Ishikawa (cell line): Measurements from ENCODE around the gene PPFIBP1.

ENCODE experiments used
- CREB1 ChIP-seq: IDR thresholded peaks from 2 replicates; pipeline ENCODE4 v1.6.1; 2012; ENCODE audit warnings: low read depth
- EP300 ChIP-seq: IDR thresholded peaks from 2 replicates; pipeline ENCODE4 v1.6.1; 2012; ENCODE audit warnings: borderline replicate concordance
- NFIC ChIP-seq: IDR thresholded peaks from 2 replicates; pipeline ENCODE4 v1.6.1; 2012
- RAD21 ChIP-seq: IDR thresholded peaks from 2 replicates; pipeline ENCODE4 v1.6.1; 2012; ENCODE audit warnings: low read depth
- TAF1 ChIP-seq: IDR thresholded peaks from 2 replicates; pipeline ENCODE4 v1.6.1; 2012; ENCODE audit warnings: low read depth, mild to moderate bottlenecking
- TEAD4 ChIP-seq: IDR thresholded peaks from 2 replicates; pipeline ENCODE4 v1.6.1; 2012
- YY1 ChIP-seq: IDR thresholded peaks from 2 replicates; pipeline ENCODE4 v1.6.1; 2012; ENCODE audit warnings: low read depth
- TF ChIP-seq, protein P1 (sequence below): IDR thresholded peaks from 2 replicates; pipeline ENCODE4 v1.6.1; 2012

DNA sequence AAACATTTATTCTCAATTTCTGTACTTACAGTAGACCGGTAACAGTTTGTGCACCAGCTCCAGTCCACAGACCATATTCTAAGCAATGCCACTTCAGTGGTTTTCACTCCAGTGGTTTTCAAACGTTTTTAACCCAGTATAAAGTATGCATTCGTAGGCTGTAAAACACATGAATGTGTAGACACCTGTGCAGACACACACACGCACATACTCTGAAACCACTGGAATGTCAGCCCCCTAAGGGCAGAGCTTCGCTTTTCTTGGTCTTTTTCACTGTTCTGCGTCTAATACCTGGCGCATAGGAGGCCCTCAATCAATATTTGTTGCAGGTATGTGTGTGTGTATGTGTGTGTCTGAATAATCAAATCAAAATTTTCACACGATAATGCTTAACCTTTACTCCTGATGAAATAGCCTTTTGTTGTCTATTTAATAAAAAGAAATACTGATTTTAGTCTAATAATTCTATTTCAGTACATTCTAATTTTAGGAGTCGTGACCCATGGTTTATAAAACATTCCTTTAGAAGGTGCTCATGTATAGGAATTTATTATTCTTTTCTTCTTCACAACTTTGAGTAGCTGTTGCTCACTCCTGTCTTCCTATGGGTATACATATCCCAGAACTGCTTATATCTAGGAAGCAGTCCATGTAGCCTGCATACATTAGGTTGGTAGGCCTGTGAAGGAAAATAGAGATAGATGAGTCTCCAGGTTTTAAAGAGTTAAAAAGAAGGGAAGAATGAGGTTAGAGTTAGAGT lies 98.6 kb downstream of the PPFIBP1 start:
- no peak for TF ChIP-seq NFIC
- no peak for TF ChIP-seq TAF1
- no peak for TF ChIP-seq RAD21
- TF ChIP-seq, protein P1, sequence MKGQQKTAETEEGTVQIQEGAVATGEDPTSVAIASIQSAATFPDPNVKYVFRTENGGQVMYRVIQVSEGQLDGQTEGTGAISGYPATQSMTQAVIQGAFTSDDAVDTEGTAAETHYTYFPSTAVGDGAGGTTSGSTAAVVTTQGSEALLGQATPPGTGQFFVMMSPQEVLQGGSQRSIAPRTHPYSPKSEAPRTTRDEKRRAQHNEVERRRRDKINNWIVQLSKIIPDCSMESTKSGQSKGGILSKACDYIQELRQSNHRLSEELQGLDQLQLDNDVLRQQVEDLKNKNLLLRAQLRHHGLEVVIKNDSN, result no peak
- TF ChIP-seq EP300, result no peak
- TF ChIP-seq YY1, result no peak
- no peak for TF ChIP-seq TEAD4
- TF ChIP-seq CREB1, result no peak
